Measurements from ENCODE around the gene CRK.

DNA sequence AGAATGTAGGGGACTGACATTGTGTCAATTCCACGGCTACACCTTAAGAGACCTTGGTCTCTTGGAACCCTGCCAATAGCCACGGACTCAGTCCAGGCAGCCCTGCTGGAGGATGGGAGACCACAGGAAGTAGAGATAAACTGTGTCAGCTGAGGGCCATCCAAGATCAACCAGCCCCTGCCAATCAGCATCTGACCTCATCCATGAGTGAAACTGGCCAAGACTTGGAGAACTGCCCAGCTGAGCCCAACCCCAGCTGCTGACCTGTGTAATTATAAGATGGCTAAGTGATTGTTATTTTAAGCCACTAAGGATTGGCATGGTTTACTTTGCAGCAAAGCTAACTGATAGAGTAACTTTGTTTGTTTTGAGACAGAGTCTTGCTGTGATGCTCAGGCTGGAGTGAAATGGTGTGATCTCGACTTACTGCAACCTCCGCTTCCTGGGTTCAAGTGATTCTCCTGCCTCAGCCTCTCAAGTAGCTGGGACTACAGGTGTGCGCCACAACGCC is 42.7 kb downstream of the CRK start:
- TF ChIP-seq CTCF (conservative IDR thresholded peaks at IDR 0.05; ENCODE audit: low read depth, low read length): no peak
- no peak for TF ChIP-seq EZH2phosphoT487 (IDR thresholded peaks at IDR 0.05; ENCODE audit: borderline replicate concordance, low read length)

All from PC-3 (cell line).